ENCODE results near the gene TANGO6. TPM values are rescaled to one million over a fixed set of nuclear protein-coding genes. Genes with fewer than 3 reads are reported as not detected.

The TANGO6 gene
- total and polyA plus RNA-seq, 4 donors = 10.7 to 24.8 (median 13.9) TPM

GRCh38 chr16:69012906-69013305 is 169.6 kb downstream of the TANGO6 start:
- H3K27ac ChIP-seq (ENCODE audit: low read depth, low read length) = no peak overlapping the region
- no peak for DNase-seq (ENCODE audit: low read depth in 4 of 6, low spot score in 6 of 6)
- no peaks in the 10 kb centered on the region for H3K27me3 ChIP-seq (ENCODE audit: control insufficient read depth, insufficient read depth, low read length)
- no peaks in the 10 kb centered on the region for H3K4me1 ChIP-seq (ENCODE audit: control insufficient read depth, insufficient read depth, low read length)
- H3K36me3 ChIP-seq (ENCODE audit: control insufficient read depth, insufficient read depth, low read length) = no peaks in the 10 kb centered on the region
- no peaks in the 10 kb centered on the region for H3K9me3 ChIP-seq (ENCODE audit: control insufficient read depth, insufficient read depth, low read length)
- H3K4me3 ChIP-seq (ENCODE audit: low read depth, low read length) = no peak overlapping the region

GRCh38 chr16:69013991-69014390 is 170.7 kb downstream of the TANGO6 start:
- H3K27ac ChIP-seq (ENCODE audit: low read depth, low read length) = no peak overlapping the region
- H3K9me3 ChIP-seq (ENCODE audit: control insufficient read depth, insufficient read depth, low read length) = no peaks in the 10 kb centered on the region
- no peaks in the 10 kb centered on the region for H3K4me1 ChIP-seq (ENCODE audit: control insufficient read depth, insufficient read depth, low read length)
- H3K36me3 ChIP-seq (ENCODE audit: control insufficient read depth, insufficient read depth, low read length) = no peaks in the 10 kb centered on the region
- no peak overlapping the region for H3K4me3 ChIP-seq (ENCODE audit: low read depth, low read length)
- no peak for DNase-seq (ENCODE audit: low read depth in 4 of 6, low spot score in 6 of 6)
- no peaks in the 10 kb centered on the region for H3K27me3 ChIP-seq (ENCODE audit: control insufficient read depth, insufficient read depth, low read length)

- Histone ChIP-seq H3K4me1 (ENCODE audit: control insufficient read depth, insufficient read depth, low read length) (no peaks in the 10 kb centered on the region), H3K9me3 (ENCODE audit: control insufficient read depth, insufficient read depth, low read length) (no peaks in the 10 kb centered on the region), H3K4me3 (ENCODE audit: low read depth, low read length) (no peak overlapping the region), H3K27ac (ENCODE audit: low read depth, low read length) (no peak overlapping the region), H3K27me3 (ENCODE audit: control insufficient read depth, insufficient read depth, low read length) (no peaks in the 10 kb centered on the region), H3K36me3 (ENCODE audit: control insufficient read depth, insufficient read depth, low read length) (no peaks in the 10 kb centered on the region)
- peak in 5 of 6 donors; percentile 5 to 28 (median 14) for DNase-seq (ENCODE audit: low read depth in 4 of 6, low spot score in 6 of 6)
Measured at GRCh38 chr16:69014811-69015210, 171.5 kb downstream of the TANGO6 start.

- no peaks in the 10 kb centered on the region for H3K36me3 ChIP-seq (ENCODE audit: control insufficient read depth, insufficient read depth, low read length)
- no peaks in the 10 kb centered on the region for H3K27me3 ChIP-seq (ENCODE audit: control insufficient read depth, insufficient read depth, low read length)
- H3K27ac ChIP-seq (ENCODE audit: low read depth, low read length) = no peak overlapping the region
- no peak overlapping the region for H3K4me3 ChIP-seq (ENCODE audit: low read depth, low read length)
- H3K9me3 ChIP-seq (ENCODE audit: control insufficient read depth, insufficient read depth, low read length) = no peaks in the 10 kb centered on the region
- DNase-seq (ENCODE audit: low read depth in 4 of 6, low spot score in 6 of 6) = no peak
- no CpG with 5 or more reads among the region's 2 CpGs for WGBS (ENCODE audit: insufficient coverage)
- H3K4me1 ChIP-seq (ENCODE audit: control insufficient read depth, insufficient read depth, low read length) = no peaks in the 10 kb centered on the region
Measured at GRCh38 chr16:69017036-69017783, 173.9 kb downstream of the TANGO6 start.

- no peaks in the 10 kb centered on the region for H3K27me3 ChIP-seq (ENCODE audit: control insufficient read depth, insufficient read depth, low read length)
- no peak overlapping the region for H3K4me3 ChIP-seq (ENCODE audit: low read depth, low read length)
- peaks cover 8% of the 10 kb centered on the region for H3K36me3 ChIP-seq (ENCODE audit: control insufficient read depth, insufficient read depth, low read length)
- H3K27ac ChIP-seq (ENCODE audit: low read depth, low read length) = no peak overlapping the region
- no CpG with 5 or more reads among the region's 1 CpG for WGBS (ENCODE audit: insufficient coverage)
- no peak for DNase-seq (ENCODE audit: low read depth in 4 of 6, low spot score in 6 of 6)
- H3K4me1 ChIP-seq (ENCODE audit: control insufficient read depth, insufficient read depth, low read length) = no peaks in the 10 kb centered on the region
- H3K9me3 ChIP-seq (ENCODE audit: control insufficient read depth, insufficient read depth, low read length) = no peaks in the 10 kb centered on the region
Measured at GRCh38 chr16:69019811-69020210, 176.5 kb downstream of the TANGO6 start.

- no peak overlapping the region for H3K4me3 ChIP-seq (ENCODE audit: low read depth, low read length)
- H3K4me1 ChIP-seq (ENCODE audit: control insufficient read depth, insufficient read depth, low read length) = no peaks in the 10 kb centered on the region
- DNase-seq (ENCODE audit: low read depth in 4 of 6, low spot score in 6 of 6) = no peak
- H3K27ac ChIP-seq (ENCODE audit: low read depth, low read length) = no peak overlapping the region
- peaks cover 8% of the 10 kb centered on the region for H3K36me3 ChIP-seq (ENCODE audit: control insufficient read depth, insufficient read depth, low read length)
- no peaks in the 10 kb centered on the region for H3K9me3 ChIP-seq (ENCODE audit: control insufficient read depth, insufficient read depth, low read length)
- no peaks in the 10 kb centered on the region for H3K27me3 ChIP-seq (ENCODE audit: control insufficient read depth, insufficient read depth, low read length)
- no CpG with 5 or more reads among the region's 2 CpGs for WGBS (ENCODE audit: insufficient coverage)
Measured at GRCh38 chr16:69029121-69029520, 185.8 kb downstream of the TANGO6 start.

- Histone ChIP-seq H3K4me3 (ENCODE audit: low read depth, low read length) (no peak overlapping the region), H3K4me1 (ENCODE audit: control insufficient read depth, insufficient read depth, low read length) (no peaks in the 10 kb centered on the region), H3K27me3 (ENCODE audit: control insufficient read depth, insufficient read depth, low read length) (no peaks in the 10 kb centered on the region), H3K9me3 (ENCODE audit: control insufficient read depth, insufficient read depth, low read length) (no peaks in the 10 kb centered on the region), H3K36me3 (ENCODE audit: control insufficient read depth, insufficient read depth, low read length) (no peaks in the 10 kb centered on the region), H3K27ac (ENCODE audit: low read depth, low read length) (no peak overlapping the region)
- 97% methylated on average over 7 of the region's 8 CpGs for WGBS (ENCODE audit: insufficient coverage)
- no peak for DNase-seq (ENCODE audit: low read depth in 4 of 6, low spot score in 6 of 6)
Measured at GRCh38 chr16:69031877-69032301, 188.6 kb downstream of the TANGO6 start.

- no peaks in the 10 kb centered on the region for H3K36me3 ChIP-seq (ENCODE audit: control insufficient read depth, insufficient read depth, low read length)
- no peaks in the 10 kb centered on the region for H3K9me3 ChIP-seq (ENCODE audit: control insufficient read depth, insufficient read depth, low read length)
- peak in 1 of 6 donors; percentile 74 for DNase-seq (ENCODE audit: low read depth in 4 of 6, low spot score in 6 of 6)
- 89% methylated on average over 7 of the region's 8 CpGs for WGBS (ENCODE audit: insufficient coverage)
- no peaks in the 10 kb centered on the region for H3K27me3 ChIP-seq (ENCODE audit: control insufficient read depth, insufficient read depth, low read length)
- H3K27ac ChIP-seq (ENCODE audit: low read depth, low read length) = no peak overlapping the region
- no peak overlapping the region for H3K4me3 ChIP-seq (ENCODE audit: low read depth, low read length)
- H3K4me1 ChIP-seq (ENCODE audit: control insufficient read depth, insufficient read depth, low read length) = no peaks in the 10 kb centered on the region
Measured at GRCh38 chr16:69033151-69033949, 190.0 kb downstream of the TANGO6 start.

- no peak for DNase-seq (ENCODE audit: low read depth in 4 of 6, low spot score in 6 of 6)
Measured at GRCh38 chr16:69035375-69035774, 192.0 kb downstream of the TANGO6 start.

More at GRCh38 chr16:69035375-69035774, 192.0 kb downstream of the TANGO6 start:
- Histone ChIP-seq H3K9me3 (ENCODE audit: control insufficient read depth, insufficient read depth, low read length) (no peaks in the 10 kb centered on the region), H3K36me3 (ENCODE audit: control insufficient read depth, insufficient read depth, low read length) (no peaks in the 10 kb centered on the region), H3K4me1 (ENCODE audit: control insufficient read depth, insufficient read depth, low read length) (no peaks in the 10 kb centered on the region), H3K27ac (ENCODE audit: low read depth, low read length) (no peak overlapping the region), H3K27me3 (ENCODE audit: control insufficient read depth, insufficient read depth, low read length) (no peaks in the 10 kb centered on the region), H3K4me3 (ENCODE audit: low read depth, low read length) (no peak overlapping the region)

All from spinal cord (tissue), 10 donors.